ENCODE measurements around the gene CIB1. TPM values are rescaled to one million over a fixed set of nuclear protein-coding genes. Genes with fewer than 3 reads are reported as not detected.
"Not testable (repeated sequence)": the region's sequence is repeated elsewhere in the genome, so short reads cannot be mapped to it uniquely, and the experiment has no call there.

Gene CIB1
- polyA plus RNA-seq, 1 of the 3 experiments (the other 2 are of a cell fraction): 87.9 TPM

GRCh38 chr15:90262426-90262825 is 28.7 kb upstream of the CIB1 start (continued):
- TF ChIP-seq TCF12 (IDR thresholded peaks at IDR 0.05) (no peak), MXI1 (IDR thresholded peaks at IDR 0.05; ENCODE audit: low read depth, low read length) (no peak), SIN3A (IDR thresholded peaks at IDR 0.05; ENCODE audit: borderline replicate concordance, low read depth, low read length) (no peak), IRF3 (IDR thresholded peaks at IDR 0.05; ENCODE audit: low read depth, low read length) (no peak)

GRCh38 chr15:90261811-90262210 is 28.1 kb upstream of the CIB1 start:
- Histone ChIP-seq H3K4me1 (ENCODE audit: control insufficient read depth in 1 of 2, insufficient read depth in 2 of 2, low read depth in 1 of 2, low read length in 1 of 2) (peaks cover 0 to 7% of the 10 kb centered on the region in 2 experiments; a peak in 1 of 4 replicates), H3K9me3 (no peaks in the 10 kb centered on the region), H3K4me2 (no peak overlapping the region), H3K9me2 (no peaks in the 10 kb centered on the region), H3K27ac (ENCODE audit: low read depth in 2 of 2, low read length in 1 of 2) (no peak overlapping the region), H3K9ac (no peak overlapping the region), H3K36me3 (replicated peaks in 1 of 2; ENCODE audit: control insufficient read depth in 1 of 2, insufficient read depth in 2 of 2, low read length in 1 of 2) (peaks cover 0 to 5% of the 10 kb centered on the region in 2 experiments), H3K79me2 (ENCODE audit: insufficient read depth) (peaks cover 13% of the 10 kb centered on the region), H3K4me3 (ENCODE audit: low read depth in 2 of 2, low read length in 1 of 2) (no peak overlapping the region), H3F3A (replicated peaks; ENCODE audit: insufficient read depth) (peaks cover 10% of the 10 kb centered on the region), H4K20me1 (ENCODE audit: insufficient read depth) (peaks cover 3% of the 10 kb centered on the region), H3K27me3 (ENCODE audit: insufficient read depth) (no peaks in the 10 kb centered on the region), H2AFZ (ENCODE audit: low read depth) (no peak overlapping the region)
- CTCF ChIA-PET: interaction anchor here (2.7 kb wide), 1 partner anchor 12 kb away, joined by 9 read pairs; no protein-coding TSS in a partner anchor
- no peak for TF ChIP-seq FOXM1 (IDR thresholded peaks at IDR 0.05; ENCODE audit: low read depth)
- no peak for TF ChIP-seq EP300 (IDR thresholded peaks at IDR 0.05; ENCODE audit: borderline replicate concordance in 1 of 2, low read depth in 1 of 2, low read length in 1 of 2)
- no peak for TF ChIP-seq MAX (IDR thresholded peaks at IDR 0.05; ENCODE audit: low read depth)
- TF ChIP-seq USF1 (IDR thresholded peaks at IDR 0.05; ENCODE audit: borderline replicate concordance, low read depth): no peak
- no peak for TF ChIP-seq TCF12 (IDR thresholded peaks at IDR 0.05)
- no peak for TF ChIP-seq EZH2phosphoT487 (IDR thresholded peaks at IDR 0.05; ENCODE audit: borderline replicate concordance, low read depth)
- TF ChIP-seq FOSL2 (IDR thresholded peaks at IDR 0.05; ENCODE audit: borderline replicate concordance, low read depth): no peak
- no peak for TF ChIP-seq PBX3 (IDR thresholded peaks at IDR 0.05)
- no peak for TF ChIP-seq RFX5 (IDR thresholded peaks at IDR 0.05; ENCODE audit: low read length)
- no peak for TF ChIP-seq ELF1 (IDR thresholded peaks at IDR 0.05)
- DNase-seq: no peak
- POLR2A ChIA-PET: no interaction called here
- 79% methylated on average over 5 of the region's 5 CpGs for WGBS (ENCODE audit: low lambda C conversion rate)

DNA sequence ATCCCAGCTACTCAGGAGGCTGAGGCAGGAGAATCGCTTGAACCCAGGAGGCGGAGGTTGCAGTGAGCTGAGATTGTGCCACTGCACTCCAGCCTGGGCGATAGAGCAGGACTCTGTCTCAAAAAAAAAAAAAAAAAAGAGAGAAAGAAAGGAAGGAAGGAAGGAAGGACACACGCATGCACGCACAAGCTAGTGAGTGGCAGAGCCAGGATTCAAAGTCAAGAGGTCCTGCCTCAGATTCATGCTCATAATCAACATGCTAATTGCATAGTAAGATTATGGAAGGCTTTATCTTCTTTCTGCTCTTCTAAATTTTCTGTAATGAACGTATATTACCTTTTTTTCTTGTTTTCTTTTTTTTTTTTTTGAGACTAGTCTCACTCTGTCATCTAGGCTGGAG is 27.0 kb upstream of the CIB1 start:
- not testable (repeated sequence) for H3K9me2 ChIP-seq; H3K9ac ChIP-seq; H3K4me2 ChIP-seq; H3K4me1 ChIP-seq (ENCODE audit: control insufficient read depth in 1 of 2, insufficient read depth in 2 of 2, low read depth in 1 of 2, low read length in 1 of 2); H3K36me3 ChIP-seq (replicated peaks in 1 of 2; ENCODE audit: control insufficient read depth in 1 of 2, insufficient read depth in 2 of 2, low read length in 1 of 2); H3K79me2 ChIP-seq (ENCODE audit: insufficient read depth); H3K9me3 ChIP-seq; H3F3A ChIP-seq (replicated peaks; ENCODE audit: insufficient read depth); H3K4me3 ChIP-seq (ENCODE audit: low read depth in 2 of 2, low read length in 1 of 2); H4K20me1 ChIP-seq (ENCODE audit: insufficient read depth); H3K27me3 ChIP-seq (ENCODE audit: insufficient read depth); DNase-seq; H3K27ac ChIP-seq (ENCODE audit: low read depth in 2 of 2, low read length in 1 of 2); H2AFZ ChIP-seq (ENCODE audit: low read depth)
- ChIA-PET POLR2A (interaction anchor here (0.6 kb wide), 1 partner anchor 30 kb away, joined by 5 read pairs; no protein-coding TSS in a partner anchor), CTCF (interaction anchor here (2.7 kb wide), 1 partner anchor 10 kb away, joined by 9 read pairs; no protein-coding TSS in a partner anchor)
- 87% methylated on average over 6 of the region's 6 CpGs for WGBS (ENCODE audit: low lambda C conversion rate)

Measured in SK-N-SH (cell line).